HL-60 (cell line): ENCODE measurements around the gene RBBP8NL.

Source experiments
- DNase-seq, 2 experiments: peaks; one replicate each; pipeline ENCODE4 v3.0.0-alpha.2; 2010 to 2020; ENCODE audit warnings: low read depth in 1 of 2, low spot score in 1 of 2
- H3K27ac ChIP-seq: fragments of 250-450 bp; sonication (Bioruptor Pico); replicated peaks from 2 replicates; pipeline ENCODE4 v1.5.1; 2020; ENCODE audit warnings: mild to moderate bottlenecking, moderate library complexity
- H3K27me3 ChIP-seq: fragments of 250-450 bp; sonication (Bioruptor Pico); 2 replicates; pipeline ENCODE4 v1.5.1; 2021; ENCODE audit warnings: mild to moderate bottlenecking, moderate library complexity; ENCODE audit not compliant: insufficient read depth, poor library complexity, severe bottlenecking
- H3K4me3 ChIP-seq: replicated peaks from 2 replicates; pipeline ENCODE4 v1.5.1; 2011; ENCODE audit warnings: mild to moderate bottlenecking, control low read depth, low read length; ENCODE audit not compliant: insufficient read depth
- GABPA ChIP-seq: IDR thresholded peaks from 2 replicates; pipeline ENCODE4 v1.6.1; 2012; ENCODE audit warnings: low read depth
- POLR2AphosphoS5 ChIP-seq: IDR thresholded peaks from 2 replicates; pipeline ENCODE4 v1.6.1; 2012; ENCODE audit warnings: low read depth
- SPI1 ChIP-seq: IDR thresholded peaks from 2 replicates; pipeline ENCODE4 v1.6.1; 2012; ENCODE audit warnings: low read depth, mild to moderate bottlenecking, borderline replicate concordance
- TF ChIP-seq, protein P1 (sequence below): IDR thresholded peaks from one replicate; pipeline ENCODE4 v1.5.1; 2011; ENCODE audit warnings: low read length, control low read depth, inconsistent platforms; ENCODE audit not compliant: insufficient read depth
- TF ChIP-seq, protein P2 (sequence below): IDR thresholded peaks from 2 replicates; pipeline ENCODE4 v1.6.1; 2012; ENCODE audit warnings: low read depth; ENCODE audit not compliant: insufficient replicate concordance

RBBP8NL gene

DNA sequence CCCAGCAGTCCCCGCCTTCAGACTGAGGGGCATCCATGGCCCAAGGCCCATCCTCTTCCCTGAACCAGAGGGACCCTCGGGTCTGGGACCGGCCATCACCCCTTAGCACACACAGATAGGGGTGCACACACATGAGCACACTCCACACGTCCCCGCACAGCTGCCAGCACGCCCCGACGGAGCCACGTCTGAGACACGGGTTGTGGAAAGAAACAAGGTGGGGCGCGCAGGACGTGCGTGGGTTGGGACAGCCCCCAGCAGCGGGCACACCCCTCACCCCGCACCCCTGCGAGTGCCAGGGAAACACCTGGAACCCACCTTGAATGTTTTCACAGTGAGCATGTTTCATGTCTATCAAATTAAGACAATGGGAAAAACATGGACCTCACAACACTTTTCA, 42.0 kb upstream of the RBBP8NL start:
- H3K4me3 ChIP-seq = no peak overlapping the region
- H3K27me3 ChIP-seq = peaks cover 19% of the 10 kb centered on the region
- TF ChIP-seq POLR2AphosphoS5 = no peak
- TF ChIP-seq, protein P1, sequence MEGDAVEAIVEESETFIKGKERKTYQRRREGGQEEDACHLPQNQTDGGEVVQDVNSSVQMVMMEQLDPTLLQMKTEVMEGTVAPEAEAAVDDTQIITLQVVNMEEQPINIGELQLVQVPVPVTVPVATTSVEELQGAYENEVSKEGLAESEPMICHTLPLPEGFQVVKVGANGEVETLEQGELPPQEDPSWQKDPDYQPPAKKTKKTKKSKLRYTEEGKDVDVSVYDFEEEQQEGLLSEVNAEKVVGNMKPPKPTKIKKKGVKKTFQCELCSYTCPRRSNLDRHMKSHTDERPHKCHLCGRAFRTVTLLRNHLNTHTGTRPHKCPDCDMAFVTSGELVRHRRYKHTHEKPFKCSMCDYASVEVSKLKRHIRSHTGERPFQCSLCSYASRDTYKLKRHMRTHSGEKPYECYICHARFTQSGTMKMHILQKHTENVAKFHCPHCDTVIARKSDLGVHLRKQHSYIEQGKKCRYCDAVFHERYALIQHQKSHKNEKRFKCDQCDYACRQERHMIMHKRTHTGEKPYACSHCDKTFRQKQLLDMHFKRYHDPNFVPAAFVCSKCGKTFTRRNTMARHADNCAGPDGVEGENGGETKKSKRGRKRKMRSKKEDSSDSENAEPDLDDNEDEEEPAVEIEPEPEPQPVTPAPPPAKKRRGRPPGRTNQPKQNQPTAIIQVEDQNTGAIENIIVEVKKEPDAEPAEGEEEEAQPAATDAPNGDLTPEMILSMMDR = no peak
- TF ChIP-seq, protein P2, sequence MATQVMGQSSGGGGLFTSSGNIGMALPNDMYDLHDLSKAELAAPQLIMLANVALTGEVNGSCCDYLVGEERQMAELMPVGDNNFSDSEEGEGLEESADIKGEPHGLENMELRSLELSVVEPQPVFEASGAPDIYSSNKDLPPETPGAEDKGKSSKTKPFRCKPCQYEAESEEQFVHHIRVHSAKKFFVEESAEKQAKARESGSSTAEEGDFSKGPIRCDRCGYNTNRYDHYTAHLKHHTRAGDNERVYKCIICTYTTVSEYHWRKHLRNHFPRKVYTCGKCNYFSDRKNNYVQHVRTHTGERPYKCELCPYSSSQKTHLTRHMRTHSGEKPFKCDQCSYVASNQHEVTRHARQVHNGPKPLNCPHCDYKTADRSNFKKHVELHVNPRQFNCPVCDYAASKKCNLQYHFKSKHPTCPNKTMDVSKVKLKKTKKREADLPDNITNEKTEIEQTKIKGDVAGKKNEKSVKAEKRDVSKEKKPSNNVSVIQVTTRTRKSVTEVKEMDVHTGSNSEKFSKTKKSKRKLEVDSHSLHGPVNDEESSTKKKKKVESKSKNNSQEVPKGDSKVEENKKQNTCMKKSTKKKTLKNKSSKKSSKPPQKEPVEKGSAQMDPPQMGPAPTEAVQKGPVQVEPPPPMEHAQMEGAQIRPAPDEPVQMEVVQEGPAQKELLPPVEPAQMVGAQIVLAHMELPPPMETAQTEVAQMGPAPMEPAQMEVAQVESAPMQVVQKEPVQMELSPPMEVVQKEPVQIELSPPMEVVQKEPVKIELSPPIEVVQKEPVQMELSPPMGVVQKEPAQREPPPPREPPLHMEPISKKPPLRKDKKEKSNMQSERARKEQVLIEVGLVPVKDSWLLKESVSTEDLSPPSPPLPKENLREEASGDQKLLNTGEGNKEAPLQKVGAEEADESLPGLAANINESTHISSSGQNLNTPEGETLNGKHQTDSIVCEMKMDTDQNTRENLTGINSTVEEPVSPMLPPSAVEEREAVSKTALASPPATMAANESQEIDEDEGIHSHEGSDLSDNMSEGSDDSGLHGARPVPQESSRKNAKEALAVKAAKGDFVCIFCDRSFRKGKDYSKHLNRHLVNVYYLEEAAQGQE = no peak
- no peak for TF ChIP-seq SPI1
- TF ChIP-seq GABPA = no peak
- DNase-seq = no peak
- H3K27ac ChIP-seq = no peak overlapping the region

DNA sequence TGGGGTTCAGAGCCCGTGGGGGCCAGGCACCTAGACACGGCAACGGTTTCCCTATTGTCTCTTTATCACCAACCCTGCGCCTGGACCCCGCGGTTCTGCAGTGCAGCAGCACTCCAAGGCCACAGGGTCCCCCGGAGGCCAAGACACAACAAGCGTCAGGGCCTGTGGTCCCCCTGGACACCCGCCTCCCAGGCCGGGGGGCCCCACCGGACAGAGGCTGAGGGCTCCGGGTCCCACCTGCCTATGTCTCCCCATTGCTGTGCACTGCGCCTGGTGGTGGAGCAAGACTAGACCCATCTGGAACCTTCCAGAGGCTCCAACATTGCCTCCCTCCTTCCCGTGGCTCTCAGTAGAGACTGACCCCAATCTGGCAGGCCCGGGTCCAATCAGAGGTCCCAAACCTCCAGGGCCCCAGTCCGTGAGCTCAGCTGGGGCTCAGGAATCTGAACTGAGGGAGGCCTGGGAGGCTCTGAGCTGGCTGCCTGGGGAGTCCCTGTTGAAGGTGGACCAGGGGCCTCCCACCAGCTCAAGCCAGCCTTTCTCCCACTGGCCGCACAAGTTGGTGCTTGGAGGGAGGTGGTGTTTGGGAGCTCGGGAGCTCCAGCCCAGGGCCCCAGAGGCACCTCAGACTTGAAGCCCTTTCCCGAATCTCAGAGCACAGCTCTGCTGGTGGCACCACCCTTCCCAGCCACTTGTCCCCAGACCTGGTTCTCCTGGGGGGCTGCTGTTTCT, 39.6 kb upstream of the RBBP8NL start:
- Histone ChIP-seq H3K27me3 (peaks cover 3% of the 10 kb centered on the region), H3K27ac (no peak overlapping the region), H3K4me3 (no peak overlapping the region)
- no peak for DNase-seq
- TF ChIP-seq GABPA (no peak), SPI1 (no peak), POLR2AphosphoS5 (no peak)
- TF ChIP-seq, protein P2 = no peak
- TF ChIP-seq, protein P1 = no peak

DNA sequence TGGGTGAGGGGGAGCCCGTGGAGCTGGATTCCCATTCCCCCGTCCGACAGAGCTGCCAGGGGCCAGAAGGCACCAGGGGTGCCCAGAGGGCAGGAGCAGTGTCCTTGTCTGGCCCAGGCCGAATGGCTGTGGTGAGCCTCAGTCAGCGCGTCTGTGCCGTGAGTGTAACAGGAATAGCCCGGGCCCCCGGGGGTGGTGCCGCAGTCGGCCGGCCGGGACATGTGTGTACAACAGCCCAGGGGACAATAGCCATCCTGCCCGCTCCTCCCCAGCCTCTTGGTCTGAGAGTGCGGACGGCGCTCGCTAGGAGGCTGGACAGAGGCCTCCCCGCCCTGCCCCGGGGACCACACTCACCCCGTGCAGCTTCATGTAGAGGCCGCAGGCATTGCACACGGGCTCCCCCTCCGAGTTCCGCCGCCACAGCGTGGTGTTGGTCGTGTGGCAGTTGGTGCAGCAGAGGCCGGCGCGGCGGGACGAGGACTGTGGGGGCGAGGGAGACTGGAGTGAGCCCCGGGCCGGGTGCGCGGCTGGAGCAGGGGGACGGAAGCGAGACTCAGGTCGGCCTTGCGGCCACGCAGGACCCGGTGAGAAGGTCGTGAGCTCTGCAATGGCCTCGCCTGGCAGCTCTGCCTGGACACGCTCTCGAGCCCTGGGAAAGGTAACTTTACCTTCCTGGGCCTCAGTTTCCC, 38.9 kb upstream of the RBBP8NL start:
- H3K4me3 ChIP-seq = no peak overlapping the region
- DNase-seq = no peak
- H3K27ac ChIP-seq = no peak overlapping the region
- TF ChIP-seq POLR2AphosphoS5 (no peak), GABPA (no peak), SPI1 (no peak)
- TF ChIP-seq, protein P1 = no peak
- TF ChIP-seq, protein P2 = no peak
- peaks cover 3% of the 10 kb centered on the region for H3K27me3 ChIP-seq
